Stromal cell of bone marrow (primary cell): ENCODE results near the gene KRTAP10-12.

ENCODE experiments used
- DNase-seq: peaks from one replicate; pipeline ENCODE4 v3.0.0-alpha.2; 2012; ENCODE audit warnings: low read depth

Gene KRTAP10-12

DNA sequence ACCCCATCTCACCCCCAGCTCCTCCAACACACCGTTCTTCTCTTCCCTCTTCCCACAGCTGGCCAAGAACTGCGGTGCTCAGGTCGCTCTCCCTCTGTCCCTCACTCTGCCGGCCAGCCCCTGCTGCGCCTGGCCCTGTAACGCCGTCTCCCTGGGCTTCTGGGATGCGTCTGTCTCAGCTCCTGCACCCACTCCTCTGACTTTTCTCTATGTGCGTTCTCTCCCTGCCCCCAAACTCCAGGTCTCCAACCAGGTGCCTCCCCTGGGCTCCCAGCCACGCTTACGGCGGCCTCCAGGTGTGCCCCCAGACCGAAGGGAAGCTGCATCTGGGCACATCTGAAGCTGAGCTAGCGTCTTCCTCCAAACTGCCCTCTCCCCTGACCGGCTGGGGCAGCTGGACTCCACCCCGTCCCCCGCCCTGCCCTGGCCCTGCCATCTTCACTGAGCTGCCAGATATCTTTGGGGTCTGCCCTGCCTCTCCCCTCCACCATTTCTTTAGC is 2.6 kb downstream of the KRTAP10-12 start:
- no peak for DNase-seq

DNA sequence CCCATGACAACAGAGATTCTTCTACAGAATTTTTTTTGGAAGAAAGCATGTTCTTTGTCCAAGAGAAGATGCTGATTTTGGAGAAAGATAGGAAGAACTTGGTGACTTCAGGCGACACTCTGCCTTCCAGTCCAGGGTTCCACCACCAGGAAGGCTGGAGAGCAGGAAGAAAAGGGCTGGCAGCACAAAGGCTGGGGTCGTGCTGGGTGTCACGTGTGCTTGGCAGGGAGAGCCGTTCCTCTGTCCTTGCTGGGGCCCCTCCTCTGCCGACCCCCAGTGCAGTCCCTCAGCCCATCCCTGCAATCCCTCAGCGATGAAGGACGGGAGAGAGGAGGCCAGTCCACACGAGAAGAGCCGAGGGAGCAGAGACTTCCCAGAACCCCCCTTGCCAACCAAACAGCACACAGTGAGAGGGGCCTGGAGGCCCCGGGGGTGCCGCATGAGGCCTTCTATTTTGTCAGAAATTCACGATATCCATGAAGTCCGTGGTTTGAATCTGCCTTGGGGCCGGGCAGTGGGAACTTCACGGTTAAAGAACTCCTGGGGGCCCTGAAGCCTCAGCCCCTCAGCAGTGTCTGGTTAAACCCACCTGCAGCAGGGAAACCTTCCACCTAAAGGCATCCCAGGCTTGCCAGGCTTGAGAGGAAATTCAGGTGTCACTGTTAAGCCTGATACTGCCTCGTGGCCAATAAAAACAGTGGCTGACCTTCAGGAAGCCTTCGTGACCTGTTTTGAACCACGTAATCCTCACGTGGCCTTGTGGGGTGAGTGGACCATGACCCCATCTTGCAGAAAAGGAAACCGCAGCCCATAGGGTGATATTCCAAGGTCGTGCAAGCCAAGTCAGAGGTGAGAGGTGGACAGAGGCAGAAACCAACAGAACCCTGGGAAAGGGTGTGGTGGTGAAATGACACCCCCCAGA is 3.4 kb downstream of the KRTAP10-12 start:
- DNase-seq, result no peak

DNA sequence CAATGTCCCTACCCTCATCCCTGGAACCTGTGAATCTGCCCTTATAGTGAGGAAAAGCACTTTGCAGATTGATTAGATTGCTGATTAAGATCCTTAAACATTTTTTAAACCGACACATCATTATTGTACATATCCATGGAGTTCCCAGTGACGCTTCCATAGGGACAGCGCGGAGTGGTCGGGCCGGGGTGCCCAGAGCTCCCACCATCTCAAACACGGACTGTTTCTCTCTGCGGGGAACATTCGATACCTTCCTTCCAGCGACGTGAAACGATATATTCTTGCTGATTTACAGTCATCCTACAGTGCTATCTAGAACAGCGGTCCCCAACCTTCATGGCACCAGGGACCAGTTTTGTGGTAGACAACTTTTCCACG is 4.0 kb downstream of the KRTAP10-12 start:
- no peak for DNase-seq

DNA sequence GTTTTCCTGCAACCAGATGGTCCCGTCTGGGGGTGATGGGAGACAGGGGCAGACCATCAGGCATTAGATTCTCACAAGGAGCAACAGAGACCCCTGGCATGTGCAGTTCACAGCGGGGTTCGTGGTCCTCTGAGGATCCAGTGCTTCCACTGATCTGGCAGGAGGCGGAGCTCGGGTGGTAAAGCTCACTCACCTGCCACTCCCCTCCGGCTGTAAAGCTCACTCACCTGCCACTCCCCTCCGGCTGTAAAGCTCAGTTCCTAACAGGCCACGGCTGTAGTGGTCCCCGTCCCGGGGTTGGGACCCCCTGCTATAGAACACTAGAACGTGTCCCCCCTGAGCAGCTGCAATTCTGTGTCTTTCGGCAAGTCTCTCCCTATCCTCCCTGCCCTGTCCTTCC is 4.6 kb downstream of the KRTAP10-12 start:
- DNase-seq, result no peak

DNA sequence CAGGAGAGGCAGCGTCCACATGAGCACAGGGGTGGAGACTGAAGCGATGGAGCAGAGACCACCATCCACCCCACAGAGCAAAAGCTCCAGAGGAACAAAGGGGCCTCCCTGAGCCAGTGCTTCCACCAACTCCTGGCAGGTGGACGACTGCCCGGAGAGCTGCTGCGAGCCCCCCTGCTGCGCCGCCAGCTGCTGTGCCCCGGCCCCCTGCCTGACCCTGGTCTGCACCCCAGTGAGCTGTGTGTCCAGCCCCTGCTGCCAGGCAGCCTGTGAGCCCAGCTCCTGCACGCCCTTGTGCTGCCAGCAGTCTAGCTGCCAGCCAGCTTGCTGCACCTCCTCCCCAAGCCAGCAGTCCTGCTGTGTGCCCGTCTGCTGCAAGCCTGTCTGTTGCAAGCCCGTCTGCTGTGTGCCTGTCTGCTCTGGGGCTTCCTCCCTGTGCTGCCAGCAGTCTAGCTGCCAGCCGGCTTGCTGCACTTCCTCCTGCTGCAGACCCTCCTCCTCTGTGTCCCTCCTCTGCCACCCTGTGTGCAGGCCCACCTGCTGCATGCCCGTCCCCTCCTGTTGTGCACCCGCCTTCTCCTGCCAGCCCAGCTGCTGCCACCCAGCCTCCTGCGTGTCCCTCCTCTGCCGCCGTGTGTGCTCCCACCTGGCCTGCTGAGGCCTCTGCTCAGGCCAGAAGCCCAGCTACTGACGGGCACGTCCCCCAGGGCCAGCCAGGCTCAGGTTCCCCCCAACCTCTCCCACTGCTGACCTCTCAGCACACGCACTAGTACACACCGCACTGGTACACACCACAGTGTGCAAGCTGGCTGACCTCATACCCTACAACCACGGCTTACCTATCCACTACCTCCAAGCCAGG is 5.4 kb downstream of the KRTAP10-12 start:
- no peak for DNase-seq

DNA sequence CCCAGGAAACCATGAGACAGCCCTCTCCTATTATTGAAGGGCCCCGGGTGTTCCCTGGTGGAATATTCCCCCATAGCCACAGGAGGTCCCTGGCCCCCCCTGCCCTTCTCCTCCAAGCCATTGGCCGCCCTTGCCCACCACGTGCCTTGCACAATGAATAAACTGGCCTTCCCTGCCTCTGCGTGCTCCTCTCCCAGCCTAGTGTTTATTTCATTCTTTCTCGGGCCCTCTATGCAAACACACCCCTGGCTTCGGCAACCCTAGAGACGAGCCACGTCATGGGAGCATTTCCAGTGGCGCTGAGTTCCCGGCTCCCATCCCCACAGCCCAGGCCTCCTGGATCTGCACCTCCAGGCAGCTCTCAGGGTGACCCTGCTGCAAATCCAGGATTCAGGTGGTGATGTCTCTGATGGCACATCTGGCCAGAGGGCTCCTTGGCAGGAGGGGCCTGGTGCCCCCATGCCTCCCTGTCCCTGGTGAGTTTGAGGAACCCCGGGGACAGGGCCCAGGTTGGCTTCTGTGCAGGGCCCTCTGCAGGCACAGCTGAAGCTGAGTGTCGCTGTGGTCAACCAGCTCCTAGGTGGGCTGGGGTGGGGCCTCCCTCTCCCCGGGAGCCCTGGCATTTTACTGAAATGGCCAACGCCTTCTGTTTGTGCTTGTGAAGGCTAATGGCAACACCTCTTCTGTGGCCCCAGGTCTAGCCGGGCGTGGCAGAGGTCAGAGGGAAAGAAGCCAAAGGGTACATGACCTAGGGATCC is 6.2 kb downstream of the KRTAP10-12 start:
- no peak for DNase-seq

DNA sequence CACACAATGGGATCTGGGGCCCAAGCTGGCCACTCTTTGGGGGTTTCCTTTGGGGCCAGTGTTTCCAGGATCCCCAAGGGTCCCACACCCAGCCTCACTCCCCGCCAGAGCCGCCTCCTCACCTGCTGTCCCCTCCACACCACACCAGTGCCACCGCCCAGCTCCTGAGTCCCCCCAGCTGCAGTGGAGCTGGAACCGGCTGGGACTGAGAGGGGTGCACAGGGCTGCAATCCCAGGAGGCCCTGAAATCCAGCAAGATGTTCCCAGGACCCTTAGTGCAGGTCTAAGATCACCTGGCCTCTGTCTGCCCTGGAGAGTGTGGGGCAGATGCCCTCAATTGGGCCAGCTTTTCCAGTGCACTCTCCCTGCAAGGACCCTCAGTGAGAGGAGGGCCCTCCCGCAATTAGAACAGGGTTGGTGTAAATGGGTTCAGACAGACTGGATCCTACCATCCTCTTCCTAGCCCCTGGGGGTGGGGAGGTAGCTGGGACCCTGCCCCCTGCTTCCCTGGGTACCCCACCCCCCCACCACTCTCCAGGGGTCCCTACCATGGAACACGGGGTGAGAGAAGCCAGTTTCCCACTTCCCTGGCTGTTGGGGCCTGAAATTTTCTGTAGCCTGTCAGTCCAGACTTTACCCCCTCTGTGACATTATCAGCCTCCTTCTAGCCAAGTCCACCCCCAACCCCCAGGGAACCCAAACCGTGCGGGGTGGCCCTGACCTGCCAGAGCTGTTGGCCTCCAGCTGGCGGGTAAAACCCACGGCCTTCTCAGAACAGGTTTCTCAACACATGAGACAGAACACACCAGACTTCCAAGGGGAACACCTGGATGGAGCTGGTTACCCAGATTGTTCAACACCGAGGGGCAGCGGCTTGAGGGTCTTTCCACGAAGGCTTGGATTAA is 7.0 kb downstream of the KRTAP10-12 start:
- DNase-seq, result no peak

DNA sequence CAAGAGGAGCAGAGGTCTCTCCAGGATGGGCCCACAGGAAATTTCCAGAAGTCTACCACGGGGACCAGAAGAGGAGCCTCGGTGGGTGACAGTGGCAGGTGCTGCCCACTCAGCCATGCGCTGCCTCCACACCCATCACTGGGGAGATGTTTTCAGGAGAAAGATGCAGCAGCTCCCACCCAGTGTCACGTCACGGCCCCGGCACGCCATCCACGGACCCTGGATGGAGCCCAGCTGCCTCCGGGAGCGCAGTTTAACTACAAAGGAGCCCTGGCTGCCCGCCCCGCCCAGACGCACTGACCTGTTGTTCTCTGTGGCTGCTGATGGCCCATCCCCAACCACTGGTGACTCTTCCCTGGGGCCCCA is 7.6 kb downstream of the KRTAP10-12 start:
- no peak for DNase-seq

DNA sequence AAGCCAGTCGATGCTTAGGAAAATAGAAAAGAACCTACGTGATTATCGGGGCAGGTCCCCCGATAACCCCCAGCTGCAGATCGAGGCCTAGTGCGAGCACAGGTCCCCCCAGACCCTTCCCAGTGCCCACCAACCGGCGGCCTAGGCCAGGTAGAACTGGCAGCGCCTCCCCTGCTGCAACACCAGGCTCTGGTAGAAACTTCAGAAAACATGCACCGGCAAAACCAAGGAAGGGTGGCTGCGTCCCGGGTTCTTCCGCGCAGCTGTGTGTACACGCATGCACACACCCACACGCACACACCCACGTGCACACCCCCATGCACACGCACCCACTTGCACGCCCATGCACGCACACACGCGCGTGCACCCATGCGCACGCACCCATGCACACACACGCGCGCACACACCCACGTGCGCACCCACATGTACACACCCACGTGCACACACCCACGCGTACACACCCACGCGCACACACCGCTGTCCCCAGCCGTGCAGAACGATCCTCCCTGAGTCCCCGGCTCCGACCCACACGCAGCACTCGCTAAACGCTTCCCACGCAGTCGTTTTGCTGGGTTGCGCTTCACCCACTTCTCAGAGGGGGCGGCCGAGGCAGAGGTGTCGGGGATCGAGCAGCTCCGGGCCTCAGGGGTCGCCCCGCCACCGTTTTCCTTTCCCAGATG is 9.2 kb downstream of the KRTAP10-12 start:
- DNase-seq, result no peak

DNA sequence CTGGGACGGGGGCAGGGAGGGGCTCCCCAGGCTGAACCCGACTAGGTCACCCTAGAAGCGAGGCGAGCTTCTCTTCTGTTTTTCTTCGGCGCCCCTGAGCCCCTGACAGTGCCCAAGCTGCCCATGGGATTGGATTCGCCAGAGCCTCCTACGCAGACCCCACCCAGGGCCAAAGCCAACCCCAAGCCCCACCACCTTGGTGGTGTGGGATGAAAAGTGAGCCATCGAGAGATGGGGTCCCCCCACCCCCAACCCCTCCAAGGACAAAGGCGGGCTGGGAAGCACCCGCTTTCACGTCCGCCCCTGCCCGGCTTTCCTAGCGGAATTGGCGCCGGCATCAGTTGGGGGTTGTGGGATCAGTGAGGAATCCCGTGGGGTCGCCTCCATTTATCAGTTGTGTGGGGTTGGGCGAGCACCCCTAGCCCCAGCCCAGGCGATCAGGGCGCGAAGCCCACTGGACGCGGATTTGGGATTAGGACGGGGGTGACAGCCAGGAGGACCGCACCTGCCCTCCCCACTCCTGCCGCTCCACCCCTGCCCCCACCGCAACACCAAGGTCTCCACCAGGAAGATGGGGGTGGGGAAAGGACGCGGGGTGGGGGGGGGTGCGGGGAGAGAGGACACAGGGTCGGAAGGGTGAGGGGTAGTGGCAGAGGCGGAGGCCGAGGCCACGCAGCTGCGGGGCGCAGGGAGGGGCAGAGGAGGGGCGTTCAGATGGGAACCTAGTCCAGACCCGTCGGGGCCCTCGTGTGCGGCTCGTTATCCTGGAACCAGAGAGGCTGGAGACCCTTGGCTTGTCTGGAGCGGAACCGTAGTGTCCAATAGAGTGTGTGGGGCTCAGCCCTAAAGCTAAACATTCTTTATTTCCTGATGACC is 10.0 kb downstream of the KRTAP10-12 start:
- no peak for DNase-seq

DNA sequence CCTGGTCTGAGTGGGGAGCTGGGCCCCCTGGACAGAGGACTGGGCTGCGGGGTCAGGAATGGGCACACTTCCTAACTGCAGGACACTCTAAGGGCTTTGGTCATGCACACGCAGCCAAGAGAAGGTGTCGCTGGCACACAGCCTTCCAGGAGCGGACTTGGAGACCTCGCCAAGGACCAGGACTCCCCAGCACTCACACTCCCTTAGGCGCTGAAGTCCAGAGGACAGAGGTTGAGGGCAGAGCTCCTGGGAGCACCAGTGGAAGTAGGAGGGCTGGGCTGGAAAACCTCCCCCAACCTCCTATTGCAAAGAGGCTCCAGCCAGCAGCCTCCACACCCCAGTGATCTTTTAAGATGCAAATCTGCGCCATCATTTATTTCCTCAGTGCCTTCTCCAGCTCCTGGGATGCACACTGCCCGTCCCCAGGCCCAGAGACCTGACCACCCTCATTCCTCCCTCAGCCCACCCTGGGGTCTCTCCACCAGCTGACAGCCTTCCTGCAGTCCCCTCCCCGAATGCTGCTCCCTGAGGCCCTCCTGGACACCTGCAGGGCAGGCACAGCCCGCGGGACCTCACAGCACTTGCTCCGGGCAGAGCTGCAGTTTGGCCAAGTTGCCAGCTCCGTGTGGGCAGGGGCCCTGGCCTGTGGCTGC is 11.4 kb downstream of the KRTAP10-12 start:
- no peak for DNase-seq

DNA sequence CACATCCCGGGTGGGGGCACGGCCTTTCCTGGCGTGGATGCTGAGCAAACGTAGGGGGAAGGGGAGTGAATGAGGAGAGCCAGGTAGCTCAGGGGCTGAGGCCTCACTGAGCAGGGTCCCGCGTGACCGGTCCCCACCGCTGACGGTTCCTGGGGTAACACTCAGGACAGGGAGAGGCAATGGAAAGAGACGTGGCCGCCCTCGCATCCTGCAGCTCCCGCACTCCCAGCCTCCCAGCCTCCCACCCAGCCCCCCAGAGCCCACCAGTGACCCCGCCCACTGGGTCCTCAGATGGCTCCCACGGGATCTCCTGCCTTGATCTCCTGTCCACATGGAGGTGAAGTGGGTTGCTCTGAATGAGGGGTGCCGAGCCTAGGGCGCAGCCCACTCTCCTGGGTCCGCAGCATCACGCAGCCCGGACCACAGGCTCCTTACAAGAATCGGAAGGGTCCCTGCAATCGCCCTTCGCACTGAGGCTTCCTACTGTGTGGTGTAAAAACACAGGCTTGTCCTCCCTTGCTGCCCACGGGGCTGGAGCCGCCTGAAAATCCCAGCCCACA is 12.0 kb downstream of the KRTAP10-12 start:
- no peak for DNase-seq

DNA sequence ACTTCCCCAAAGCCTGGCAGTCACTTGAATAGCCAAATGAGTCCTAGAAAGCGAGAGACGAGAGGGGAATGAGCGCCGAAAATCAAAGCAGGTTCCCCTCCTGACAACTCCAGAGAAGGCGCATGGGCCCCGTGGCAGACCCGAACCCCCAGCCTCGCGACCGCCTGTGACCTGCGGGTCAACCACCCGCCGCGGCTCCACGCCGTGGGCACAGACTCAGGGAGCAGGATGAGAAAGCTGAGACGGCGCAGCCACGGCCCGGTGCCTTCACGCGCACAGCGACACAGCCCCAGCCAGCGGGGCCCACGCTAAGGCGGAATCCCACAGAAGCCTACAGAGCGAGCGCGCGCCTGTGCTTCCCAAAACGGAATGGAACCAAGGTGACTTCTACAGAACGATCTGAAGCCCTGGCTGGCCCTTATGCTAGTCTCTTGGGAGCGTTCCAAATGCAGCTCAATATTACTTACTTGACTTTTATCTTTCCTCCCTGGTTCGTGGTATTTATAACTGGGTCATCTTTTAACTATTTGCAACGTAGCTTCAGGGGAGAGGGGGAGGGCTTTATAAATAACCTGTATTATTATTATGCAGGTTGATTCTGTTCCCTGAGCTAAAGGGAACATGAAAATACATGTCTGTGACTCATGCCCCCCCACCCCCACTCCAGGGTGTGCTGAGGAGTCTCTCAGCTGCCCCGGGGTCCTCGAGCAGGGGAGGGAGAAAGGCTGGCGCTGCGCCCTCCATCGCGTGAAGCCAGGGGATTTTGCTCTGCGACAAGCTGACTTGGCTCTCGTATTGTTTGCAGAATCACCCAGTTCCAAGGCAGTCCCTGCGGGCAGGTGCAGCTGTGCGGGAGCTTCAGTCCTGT is 12.7 kb downstream of the KRTAP10-12 start:
- no peak for DNase-seq

DNA sequence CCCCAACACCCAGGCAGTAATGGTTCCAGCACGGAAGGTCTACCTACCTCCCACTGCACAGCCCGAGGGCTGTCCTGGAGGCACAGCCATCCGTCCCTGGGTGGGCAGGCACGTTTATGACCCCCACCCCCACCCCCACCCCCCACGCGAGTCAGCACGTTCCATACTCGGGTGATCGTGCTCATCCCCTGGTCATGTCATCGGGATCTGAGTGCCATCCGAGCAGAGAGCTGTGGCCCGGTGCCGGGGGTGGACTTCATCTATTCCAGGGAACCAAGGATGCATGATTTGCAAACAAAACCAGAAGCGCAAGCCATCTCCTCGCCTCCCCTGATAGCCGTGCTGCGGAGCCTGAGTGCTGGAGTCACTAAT is 13.3 kb downstream of the KRTAP10-12 start:
- DNase-seq, result no peak

DNA sequence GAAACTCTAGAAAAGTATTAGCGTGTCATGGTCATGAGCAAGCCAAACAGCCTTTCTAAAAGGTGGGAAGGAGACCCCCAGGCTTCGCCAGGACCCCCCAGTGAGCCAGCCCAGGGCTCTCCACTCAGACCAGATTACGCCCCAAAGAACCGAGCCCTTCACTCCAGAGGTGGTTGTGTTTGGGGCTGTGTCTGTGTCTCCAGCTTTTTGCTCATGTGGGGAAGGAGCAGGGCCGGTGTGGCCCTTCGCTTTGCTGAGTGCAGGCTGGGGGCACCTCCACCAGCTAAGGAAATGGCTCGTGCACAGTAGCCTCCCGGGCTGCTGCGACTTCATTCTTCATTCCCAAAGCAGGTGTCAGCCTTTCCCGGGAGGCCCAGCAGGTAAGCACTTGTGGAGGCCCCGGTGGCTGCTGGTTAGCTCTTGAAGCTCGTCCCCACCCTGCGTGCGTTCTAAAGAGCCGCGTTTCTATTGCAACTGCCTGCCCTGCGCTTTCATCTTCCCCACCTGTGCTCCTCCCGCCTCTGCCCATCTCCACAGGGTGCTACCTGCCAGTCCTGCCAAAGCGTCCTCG is 13.9 kb downstream of the KRTAP10-12 start:
- no peak for DNase-seq

DNA sequence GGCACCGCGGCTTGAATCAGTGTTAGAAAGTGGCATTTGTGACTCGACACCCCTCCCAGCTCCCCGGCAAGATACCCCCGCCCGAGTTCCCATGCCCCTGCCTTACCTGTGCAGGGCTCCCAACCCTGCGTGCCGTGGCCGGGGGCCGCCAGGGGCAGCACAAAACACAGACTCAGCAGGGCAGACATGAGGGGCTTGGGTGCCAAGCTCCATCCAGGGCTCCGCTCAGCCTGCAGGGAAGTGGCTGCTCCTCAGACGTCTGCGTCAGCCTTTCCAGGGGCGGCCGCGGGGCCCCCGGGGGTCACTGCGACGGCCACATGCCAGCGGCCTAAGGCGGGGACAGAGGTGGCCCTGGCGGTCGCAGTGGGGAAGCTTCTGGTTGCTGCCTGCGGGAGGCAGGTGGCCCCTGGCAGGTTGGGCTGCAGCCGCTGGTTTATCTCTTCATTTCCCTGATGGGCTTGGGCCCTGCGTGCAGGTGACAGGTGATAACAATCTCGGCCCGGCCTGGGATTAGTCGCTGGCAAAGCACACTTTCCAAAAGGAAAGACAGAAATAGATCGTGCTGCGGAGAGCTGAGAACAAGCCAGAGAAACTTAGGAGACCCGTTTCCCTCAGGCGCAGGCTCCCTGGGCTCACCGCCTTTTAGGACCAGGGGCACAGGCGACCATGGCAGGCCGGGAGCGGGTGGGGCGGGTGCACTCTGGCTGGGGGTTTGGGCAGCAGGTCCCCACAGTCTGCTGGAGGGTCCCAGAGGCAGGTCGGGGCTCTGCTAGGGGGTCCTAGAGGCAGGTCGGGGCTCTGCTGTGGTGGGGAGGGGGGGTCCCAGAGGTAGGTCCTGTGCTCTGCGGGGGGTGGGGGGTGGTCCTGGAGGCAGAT is 14.6 kb downstream of the KRTAP10-12 start, which contains the start of gene TSPEAR:
Gene TSPEAR, minus strand, starts transcription at position 246 of the 876 bp plus-strand sequence. Its CDS starts 58 bp downstream, at position 188.
- DNase-seq, result no peak
